Fibroblast of skin of right biceps (primary cell): ENCODE results near the gene KRT7.
A peak's percentile ranks its signal among the peaks of the same experiment; 100 is the strongest.

Experiments
- DNase-seq: peaks from one replicate; pipeline ENCODE4 v3.0.0-alpha.2; 2013

The KRT7 gene

DNA sequence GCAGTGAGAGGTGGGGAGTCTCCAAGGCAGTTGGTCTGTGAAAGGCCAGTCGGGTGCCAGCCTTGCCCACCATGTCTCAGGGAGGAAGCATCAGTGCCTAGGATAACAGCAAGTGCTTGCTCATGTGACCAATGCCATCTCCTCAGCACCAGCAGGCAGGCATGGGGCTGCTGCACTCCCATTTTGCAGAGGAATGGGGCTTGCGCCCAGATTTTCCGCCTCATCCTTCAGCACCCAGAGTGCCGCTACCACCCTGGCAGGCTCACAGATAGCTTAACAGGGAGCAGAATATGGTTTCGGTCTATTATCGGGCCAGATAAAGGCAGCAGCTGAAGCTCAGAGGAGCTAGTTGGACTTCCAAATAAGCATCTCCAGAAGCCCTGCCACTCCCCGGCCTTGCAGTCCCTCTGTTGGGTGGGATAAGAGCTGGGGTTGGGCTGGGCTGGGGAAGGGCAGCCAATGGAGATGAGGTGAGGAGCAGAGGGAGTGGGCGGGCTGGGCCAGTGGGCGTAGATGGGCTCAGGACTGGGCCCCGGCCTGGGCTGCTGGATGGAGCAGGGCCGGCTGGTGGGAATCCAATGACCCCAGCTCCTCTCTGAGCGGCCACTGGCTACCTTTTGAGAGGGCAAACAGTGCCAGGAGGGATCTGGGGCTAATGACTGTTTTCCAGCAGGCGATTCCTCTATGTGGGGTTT is 32.8 kb upstream of the KRT7 start:
- DNase-seq, result no peak

GRCh38 chr12:52200781-52201450 is 32.1 kb upstream of the KRT7 start:
- DNase-seq, result no peak

DNA sequence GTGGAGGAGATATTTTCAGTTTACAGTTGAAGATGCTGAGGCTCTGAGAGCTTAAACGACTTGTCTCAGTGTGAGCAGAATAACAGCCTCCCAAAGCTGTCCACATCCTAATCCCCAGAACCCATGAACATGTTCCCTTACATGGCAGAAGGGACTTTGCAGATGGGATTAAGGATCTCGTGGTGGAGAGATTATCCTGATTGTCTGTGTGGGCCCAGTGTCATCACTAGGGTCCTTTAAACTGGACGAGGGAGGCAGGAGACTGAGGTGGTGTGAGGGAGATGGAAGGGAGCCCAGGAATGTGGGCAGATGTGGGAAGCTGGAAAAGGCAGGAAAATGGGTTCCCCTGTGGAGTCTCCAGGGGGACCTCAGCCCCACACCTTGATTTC is 31.6 kb upstream of the KRT7 start:
- DNase-seq, result no peak

DNA sequence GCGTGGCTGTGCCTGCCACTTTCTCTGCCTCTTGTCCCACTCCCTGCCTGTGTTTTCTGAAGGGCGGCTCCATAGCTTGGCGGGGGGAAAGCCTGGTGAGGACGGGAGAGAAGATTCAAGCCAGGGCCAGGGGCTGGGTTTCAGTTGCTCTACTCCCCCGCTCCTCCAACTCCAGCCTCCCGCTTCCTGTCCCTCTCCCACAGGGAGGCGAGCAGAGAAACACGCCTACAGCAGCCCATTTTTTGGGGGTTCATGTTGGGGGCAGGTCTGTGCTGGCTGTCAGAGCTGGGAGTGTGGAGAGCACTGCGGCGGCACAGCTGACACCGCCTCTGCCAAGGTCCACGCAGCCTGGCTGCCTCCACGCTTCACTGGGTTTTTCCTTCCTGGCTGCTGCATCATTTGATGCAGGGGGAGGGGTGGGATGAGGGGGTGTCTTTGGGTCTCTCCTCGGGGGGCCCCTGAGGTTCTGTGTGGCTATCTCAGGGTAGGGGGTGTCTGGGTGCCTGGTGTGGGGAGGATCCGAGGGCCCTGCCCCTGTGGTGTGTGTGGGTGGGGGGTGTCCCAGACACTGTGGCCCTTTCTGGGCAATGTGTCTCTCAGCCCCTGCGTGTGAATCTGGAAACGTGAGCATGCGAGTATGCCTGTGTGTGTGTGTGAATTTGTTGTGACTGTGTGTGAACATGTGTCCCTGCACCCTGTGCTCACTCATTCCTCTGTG is 30.5 kb upstream of the KRT7 start:
- DNase-seq, result peak; percentile 73

- peak; percentile 94 for DNase-seq
These were observed 29.7 kb upstream of the KRT7 start for GRCh38 chr12:52203079-52203921.

DNA sequence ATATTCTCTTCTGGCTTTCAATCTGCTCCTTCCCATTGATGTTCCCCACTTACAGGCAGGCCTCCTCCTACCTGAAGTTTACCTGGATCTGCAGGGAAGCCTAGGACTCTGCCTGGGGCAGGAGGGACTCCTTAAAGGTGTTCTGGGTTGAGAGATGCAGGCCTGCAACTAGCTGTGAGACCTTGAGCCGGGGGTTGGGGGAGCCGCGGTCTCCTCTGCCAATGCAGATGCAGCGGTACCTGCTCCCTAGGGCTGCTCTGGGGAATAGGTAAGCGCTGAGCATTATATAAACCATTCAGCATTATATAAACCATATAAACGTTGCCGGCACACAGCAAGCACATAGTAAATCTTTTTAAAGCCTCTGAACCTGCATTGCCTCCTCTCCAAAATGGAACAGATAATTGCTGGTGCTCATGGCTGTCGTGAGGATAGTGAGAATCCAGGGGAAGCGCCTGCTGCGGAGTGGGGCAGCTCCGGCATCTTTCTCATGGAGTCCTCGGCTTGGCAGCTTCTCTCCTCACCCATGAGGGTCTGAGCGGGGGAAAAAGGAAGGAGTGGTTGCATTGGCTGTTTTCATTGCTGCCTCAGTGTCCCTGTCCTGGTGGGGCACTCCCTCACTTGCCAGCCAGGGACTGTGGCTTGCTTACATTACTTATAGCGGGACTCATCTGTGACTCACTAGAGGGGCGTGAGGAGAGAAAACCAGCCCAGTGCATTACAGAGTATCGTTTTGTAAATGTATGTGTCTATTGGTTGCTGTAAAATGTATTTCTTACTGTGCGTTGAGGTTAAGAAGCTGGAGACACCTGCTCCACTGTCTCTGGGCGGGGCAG is 28.7 kb upstream of the KRT7 start:
- peak; percentile 78 for DNase-seq

DNA sequence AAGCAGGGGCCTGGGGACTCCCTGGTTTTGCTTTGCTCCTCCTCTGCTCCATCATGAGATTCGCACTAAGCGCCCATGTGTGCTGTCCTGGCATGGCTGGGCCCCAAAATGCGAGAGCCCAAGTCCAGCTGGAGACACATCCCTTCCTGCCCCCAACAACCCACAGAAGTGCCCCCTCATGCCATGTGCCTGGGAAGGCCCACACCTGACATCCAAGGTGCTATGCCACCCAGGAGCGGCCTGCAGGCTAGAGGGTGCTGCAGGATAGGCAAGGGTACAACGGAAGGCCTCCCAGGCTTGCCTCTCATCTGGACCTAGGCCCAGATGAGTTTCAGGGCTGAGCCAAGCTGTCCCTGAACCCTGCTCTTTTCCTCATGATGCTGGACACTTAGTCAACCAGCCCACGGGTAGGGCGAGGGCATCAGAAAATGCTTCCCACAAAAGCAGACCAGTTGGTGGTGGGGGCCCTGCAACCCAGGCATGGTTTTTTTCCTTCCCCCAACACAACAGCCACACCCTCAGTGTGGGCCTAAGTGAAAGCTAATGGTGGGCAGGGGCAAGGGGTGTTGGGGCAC is 28.0 kb upstream of the KRT7 start:
- DNase-seq, result no peak

GRCh38 chr12:52205612-52206303 is 27.3 kb upstream of the KRT7 start:
- DNase-seq, result no peak

GRCh38 chr12:52206304-52207040 is 26.6 kb upstream of the KRT7 start:
- no peak for DNase-seq

DNA sequence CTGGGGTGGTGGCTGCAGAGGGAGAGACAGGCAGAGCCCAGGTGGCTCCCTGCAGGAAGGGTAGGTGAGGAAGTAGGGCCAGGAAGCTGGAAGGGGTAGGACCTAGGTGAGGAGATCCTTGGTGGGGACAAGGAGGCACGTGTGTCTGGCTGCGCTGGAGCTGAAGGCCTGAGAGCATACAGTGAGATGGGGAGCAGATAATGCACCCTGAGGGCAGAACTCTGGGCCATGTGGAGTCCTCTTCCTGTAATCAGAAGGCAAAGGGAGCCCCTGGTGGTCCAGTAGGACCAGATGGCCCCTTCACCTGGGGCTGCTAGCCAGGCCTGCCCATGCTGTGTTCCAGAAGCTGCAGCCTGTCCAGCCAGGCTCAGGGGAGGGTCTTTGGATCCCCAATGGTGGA is 25.9 kb upstream of the KRT7 start:
- DNase-seq, result no peak

GRCh38 chr12:52207895-52208294 is 25.1 kb upstream of the KRT7 start:
- peak; percentile 80 for DNase-seq

DNA sequence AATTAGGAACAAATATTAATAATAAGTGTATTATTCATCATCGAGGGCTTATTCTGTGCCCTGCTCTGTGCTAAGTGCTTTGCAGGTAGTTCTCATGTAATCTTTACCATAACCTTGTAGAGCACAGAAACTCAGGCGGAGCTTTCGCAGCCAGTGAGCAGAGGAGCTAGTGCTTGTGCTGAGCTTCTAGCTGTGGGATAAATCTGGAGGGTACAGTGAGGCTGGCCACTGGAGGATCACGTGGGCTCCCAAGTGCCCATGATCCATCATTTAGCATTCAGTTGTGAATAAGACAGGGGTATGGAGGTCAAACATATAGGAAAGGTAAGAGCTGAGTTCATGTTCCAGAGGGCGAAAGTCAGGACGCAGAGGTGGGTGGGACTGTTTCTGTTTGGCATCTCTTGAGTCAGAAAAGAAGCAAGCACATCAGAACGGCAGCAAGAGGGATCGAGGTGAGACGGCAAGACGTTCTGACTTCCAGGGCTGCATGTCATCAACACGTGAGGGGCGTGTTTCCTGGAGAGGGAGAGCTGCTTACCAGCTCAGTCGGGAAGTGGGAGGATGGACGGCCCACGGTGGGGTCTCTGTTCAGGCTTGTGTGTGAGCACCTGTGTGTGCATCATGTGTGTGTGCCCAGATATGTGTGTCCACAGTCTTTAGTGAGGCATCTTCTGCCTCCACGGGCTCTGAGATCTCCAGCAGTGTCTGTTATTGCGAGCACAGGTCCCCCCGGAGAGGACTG is 24.4 kb upstream of the KRT7 start:
- DNase-seq, result no peak

GRCh38 chr12:52209321-52209720 is 23.7 kb upstream of the KRT7 start:
- DNase-seq, result peak; percentile 45

GRCh38 chr12:52210186-52210924 is 22.7 kb upstream of the KRT7 start:
- peak; percentile 89 for DNase-seq

DNA sequence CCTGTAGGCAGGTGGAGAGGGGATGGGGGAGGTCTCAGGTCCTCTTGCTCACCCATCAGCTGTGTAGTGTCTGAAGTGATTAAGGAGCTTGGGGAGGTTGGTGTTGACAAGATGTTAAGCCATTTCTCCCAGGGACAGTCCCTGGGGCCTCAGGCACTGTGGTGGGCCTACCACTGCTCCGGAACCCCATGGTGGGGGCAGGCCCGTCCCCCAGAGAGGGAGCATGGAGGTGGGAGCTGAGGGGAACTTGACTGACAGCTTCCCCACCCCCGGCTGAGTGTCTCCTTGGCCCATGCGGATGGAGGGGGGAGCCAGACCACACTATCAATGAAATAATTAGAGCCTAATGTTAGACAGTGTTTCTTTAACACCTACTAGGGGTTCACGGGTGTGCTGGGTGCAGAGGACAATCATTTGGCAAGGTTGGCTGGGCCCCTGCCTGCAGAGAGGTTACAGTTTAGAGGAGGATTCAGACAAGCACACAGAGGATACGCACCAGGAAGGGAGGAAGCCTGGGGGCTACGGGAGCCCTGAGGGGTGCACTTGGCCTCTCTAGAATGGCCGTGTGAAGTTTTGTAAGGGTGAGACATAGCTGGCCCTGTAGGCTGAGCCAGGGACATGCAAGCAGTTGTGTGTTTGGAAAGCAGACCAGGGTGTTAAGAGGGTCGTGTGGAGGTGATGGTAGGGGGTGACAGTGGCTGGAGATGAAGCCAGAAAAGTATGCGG is 22.0 kb upstream of the KRT7 start:
- DNase-seq, result no peak

DNA sequence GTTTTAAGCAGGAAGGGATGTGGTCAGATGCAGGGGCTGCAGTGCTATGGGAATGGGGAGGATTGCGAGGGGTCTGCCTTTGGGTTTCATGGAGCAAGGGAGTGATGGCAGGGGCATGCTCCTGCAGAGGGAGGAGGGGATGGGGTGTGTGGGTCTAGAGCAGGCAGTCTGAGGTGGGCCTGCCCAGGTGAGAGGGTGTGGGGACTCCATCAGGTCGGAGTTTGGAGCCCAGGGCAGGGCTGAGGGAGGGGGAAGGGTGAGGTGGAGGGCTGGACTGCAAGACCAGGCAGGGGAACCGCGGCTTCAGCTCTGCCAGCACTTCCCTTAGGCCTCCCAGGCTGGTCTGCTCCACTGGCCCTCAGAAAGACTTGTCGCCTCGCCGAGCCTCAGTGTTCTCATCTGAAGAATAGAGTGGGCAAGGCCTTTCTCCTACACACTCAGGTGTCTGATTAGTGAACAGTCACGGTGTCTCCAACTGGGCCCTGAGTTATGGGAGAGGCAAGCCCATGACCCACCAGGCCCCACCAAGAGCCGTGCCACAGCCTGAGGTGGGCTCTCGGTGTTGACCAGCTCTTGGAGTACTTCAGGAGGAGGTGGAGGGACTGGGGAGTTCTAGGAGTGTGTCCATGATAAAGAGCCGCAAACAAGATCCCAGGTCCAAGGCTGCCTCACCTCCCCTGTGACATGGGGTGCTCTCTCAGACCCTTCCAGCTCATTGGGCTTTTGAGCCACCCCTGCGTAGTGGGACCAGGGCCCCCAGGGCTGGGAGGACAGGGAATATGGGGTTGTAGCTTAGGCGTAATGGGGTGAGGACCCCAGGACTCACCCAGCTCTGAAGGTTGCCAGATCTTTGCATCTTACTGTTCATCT is 21.1 kb upstream of the KRT7 start:
- DNase-seq, result no peak
